ENCODE data around the gene EDEM1. TPM values are rescaled to one million over a fixed set of nuclear protein-coding genes. Genes with fewer than 3 reads are reported as not detected.

Gene EDEM1
- total RNA-seq, 4 donors from 2014 or later: 48.1 to 127 (median 56.3) TPM

DNA sequence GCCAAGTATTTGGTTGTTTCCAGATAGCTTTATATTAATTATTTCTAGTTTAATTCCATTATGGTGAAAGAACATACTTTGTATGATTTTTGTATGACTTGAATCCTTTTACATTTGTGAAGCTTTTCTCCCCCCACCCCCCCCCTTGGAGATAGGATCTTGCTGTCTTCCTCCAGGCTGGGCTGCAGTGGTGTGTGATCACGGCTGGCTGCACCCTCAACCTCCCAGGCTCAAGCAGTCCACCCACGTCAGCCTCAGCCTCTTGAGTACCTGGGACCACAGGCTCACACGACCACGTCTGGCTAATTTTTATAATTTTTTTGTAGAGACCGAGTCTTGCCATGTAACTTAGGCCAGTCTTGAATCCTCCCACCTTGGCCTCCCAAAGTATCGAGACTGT lies 35.9 kb upstream of the EDEM1 start:
- WGBS: 90% methylated on average over 6 of the region's 6 CpGs
- TF ChIP-seq POLR2AphosphoS5 (IDR thresholded peaks at IDR 0.05): no peak
- no peak for TF ChIP-seq POLR2A (IDR thresholded peaks at IDR 0.05)
- TF ChIP-seq CTCF (IDR thresholded peaks at IDR 0.05): no peak
- TF ChIP-seq EP300 (IDR thresholded peaks at IDR 0.05): no peak
- H3K4me1 ChIP-seq: peaks cover 9% of the 10 kb centered on the region

DNA sequence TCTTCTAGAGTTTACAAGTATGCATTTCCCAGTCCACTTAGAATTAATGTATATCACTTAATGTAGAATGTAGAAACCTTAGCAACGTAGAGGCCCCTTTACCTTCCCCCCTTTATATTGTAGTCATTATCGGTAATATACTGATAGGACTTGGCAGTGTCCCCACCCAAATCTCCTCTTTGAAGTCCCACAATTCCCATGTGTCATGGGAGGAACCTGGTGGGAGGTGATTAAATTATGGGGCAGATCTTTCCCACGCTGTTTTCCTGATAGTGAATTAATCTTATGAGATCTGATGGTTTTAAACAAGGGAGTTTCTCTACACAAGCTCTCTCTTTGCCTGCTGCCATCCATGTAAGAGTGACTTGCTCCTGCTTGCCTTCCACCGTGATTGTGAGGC lies 34.4 kb upstream of the EDEM1 start:
- Histone ChIP-seq H3K36me3 (no peaks in the 10 kb centered on the region), H3K27ac (no peak overlapping the region), H3K9me3 (no peaks in the 10 kb centered on the region), H3K27me3 (no peaks in the 10 kb centered on the region), H3K4me1 (peaks cover 12% of the 10 kb centered on the region), H3K4me3 (no peak overlapping the region)
- 83% methylated on average over 4 of the region's 4 CpGs for WGBS
- no peak for TF ChIP-seq CTCF (IDR thresholded peaks at IDR 0.05)
- no peak for TF ChIP-seq EP300 (IDR thresholded peaks at IDR 0.05)
- TF ChIP-seq POLR2A (IDR thresholded peaks at IDR 0.05): no peak
- DNase-seq (ENCODE audit: low spot score in 2 of 2): no peak

More for the DNA sequence above, 35.9 kb upstream of the EDEM1 start:
- H3K4me3 ChIP-seq: no peak overlapping the region
- H3K27ac ChIP-seq: no peak overlapping the region
- H3K9me3 ChIP-seq: no peaks in the 10 kb centered on the region
- no peaks in the 10 kb centered on the region for H3K36me3 ChIP-seq
- H3K27me3 ChIP-seq: no peaks in the 10 kb centered on the region
- no peak for DNase-seq (ENCODE audit: low spot score in 2 of 2)

- Histone ChIP-seq H3K36me3 (no peaks in the 10 kb centered on the region), H3K27ac (no peak overlapping the region), H3K4me1 (peaks cover 14% of the 10 kb centered on the region), H3K9me3 (no peaks in the 10 kb centered on the region), H3K4me3 (no peak overlapping the region), H3K27me3 (no peaks in the 10 kb centered on the region)
- no peak for TF ChIP-seq POLR2A (IDR thresholded peaks at IDR 0.05)
- TF ChIP-seq EP300 (IDR thresholded peaks at IDR 0.05): no peak
- DNase-seq (ENCODE audit: low spot score in 2 of 2): no peak
Measured at GRCh38 chr3:5155241-5155640, 32.3 kb upstream of the EDEM1 start.

DNA sequence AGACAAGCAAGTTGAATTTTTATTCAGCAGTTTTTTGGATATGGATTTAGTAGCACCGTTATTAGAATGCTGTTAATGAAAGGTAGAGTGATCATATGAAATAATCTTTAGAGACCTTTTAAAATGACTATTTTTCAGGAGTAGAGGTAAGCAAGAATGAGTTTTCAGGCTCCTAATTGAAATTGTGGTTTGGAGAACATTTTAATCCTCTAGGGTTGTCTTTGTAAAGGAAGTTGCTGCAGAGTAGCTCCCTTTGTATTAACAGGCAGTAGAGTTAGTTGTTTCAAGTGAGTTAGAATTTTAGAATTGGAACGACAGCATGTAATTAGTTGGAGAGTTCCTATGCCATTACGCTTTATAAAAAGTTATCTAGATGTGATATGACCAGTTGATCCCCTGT lies 27.2 kb upstream of the EDEM1 start:
- Histone ChIP-seq H3K27me3 (no peaks in the 10 kb centered on the region), H3K9me3 (no peaks in the 10 kb centered on the region), H3K27ac (no peak overlapping the region), H3K4me1 (peaks cover 33% of the 10 kb centered on the region), H3K36me3 (no peaks in the 10 kb centered on the region), H3K4me3 (no peak overlapping the region)
- no peak for TF ChIP-seq POLR2AphosphoS5 (IDR thresholded peaks at IDR 0.05)
- no peak for TF ChIP-seq EP300 (IDR thresholded peaks at IDR 0.05)
- no peak for TF ChIP-seq CTCF (IDR thresholded peaks at IDR 0.05)
- no peak for TF ChIP-seq POLR2A (IDR thresholded peaks at IDR 0.05)
- DNase-seq (ENCODE audit: low spot score in 2 of 2): no peak
- WGBS: 70% methylated on average over 3 of the region's 3 CpGs

- TF ChIP-seq CTCF (IDR thresholded peaks at IDR 0.05) (no peak), EP300 (IDR thresholded peaks at IDR 0.05) (no peak), POLR2AphosphoS5 (IDR thresholded peaks at IDR 0.05) (no peak), POLR2A (IDR thresholded peaks at IDR 0.05) (no peak)
- DNase-seq (ENCODE audit: low spot score in 2 of 2): no peak
- Histone ChIP-seq H3K4me1 (peaks cover 33% of the 10 kb centered on the region), H3K36me3 (no peaks in the 10 kb centered on the region), H3K4me3 (no peak overlapping the region), H3K9me3 (no peaks in the 10 kb centered on the region), H3K27ac (no peak overlapping the region), H3K27me3 (no peaks in the 10 kb centered on the region)
- 44% methylated on average over 4 of the region's 4 CpGs for WGBS
Measured at GRCh38 chr3:5160940-5161858, 26.3 kb upstream of the EDEM1 start.
